Fibroblast of villous mesenchyme (primary cell): ENCODE results near the gene TMTC1. TPM values are rescaled to one million over a fixed set of nuclear protein-coding genes. Genes with fewer than 3 reads are reported as not detected.

Experiments used
- DNase-seq: peaks from one replicate; pipeline ENCODE4 v3.0.0-alpha.2; 2010; ENCODE audit warnings: low read depth
- H3K4me3 ChIP-seq: 2 replicates; pipeline ENCODE4 v1.5.1; 2011; ENCODE audit warnings: low read depth, mild to moderate bottlenecking, low read length
- total RNA-seq: library from RNA; depleted of rRNA; stranded (reverse); fragments of >200 nt; gene quantifications from 2 replicates; pipeline ENCODE4 v1.2.3, GENCODE V29; 2012
- TF ChIP-seq, protein P1 (sequence below): IDR thresholded peaks from 2 replicates; pipeline ENCODE4 v1.5.1; 2012; ENCODE audit warnings: low read depth, mild to moderate bottlenecking, low read length; ENCODE audit not compliant: insufficient read depth

The TMTC1 gene
- total RNA-seq, 1 donor: 33.2 TPM

DNA sequence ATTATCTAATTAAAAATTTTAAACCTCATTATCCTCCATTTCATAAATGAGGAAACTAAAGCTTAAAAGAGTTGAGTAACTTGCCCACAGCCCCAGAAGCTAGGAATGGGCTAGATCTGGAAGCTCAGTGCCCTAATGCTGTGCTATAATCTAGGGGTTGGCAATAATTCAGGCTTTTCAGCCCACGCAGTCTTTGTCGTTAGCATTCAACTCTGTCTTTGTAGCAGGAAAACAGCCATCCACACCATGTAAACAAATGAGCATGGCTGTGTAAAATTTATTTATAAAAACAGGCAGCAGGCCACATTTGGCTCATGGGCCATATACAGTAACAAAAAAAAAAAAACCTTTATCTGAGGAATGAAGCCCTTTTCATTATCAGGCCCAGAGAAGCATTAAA is 193.9 kb downstream of the TMTC1 start:
- TF ChIP-seq, protein P1, sequence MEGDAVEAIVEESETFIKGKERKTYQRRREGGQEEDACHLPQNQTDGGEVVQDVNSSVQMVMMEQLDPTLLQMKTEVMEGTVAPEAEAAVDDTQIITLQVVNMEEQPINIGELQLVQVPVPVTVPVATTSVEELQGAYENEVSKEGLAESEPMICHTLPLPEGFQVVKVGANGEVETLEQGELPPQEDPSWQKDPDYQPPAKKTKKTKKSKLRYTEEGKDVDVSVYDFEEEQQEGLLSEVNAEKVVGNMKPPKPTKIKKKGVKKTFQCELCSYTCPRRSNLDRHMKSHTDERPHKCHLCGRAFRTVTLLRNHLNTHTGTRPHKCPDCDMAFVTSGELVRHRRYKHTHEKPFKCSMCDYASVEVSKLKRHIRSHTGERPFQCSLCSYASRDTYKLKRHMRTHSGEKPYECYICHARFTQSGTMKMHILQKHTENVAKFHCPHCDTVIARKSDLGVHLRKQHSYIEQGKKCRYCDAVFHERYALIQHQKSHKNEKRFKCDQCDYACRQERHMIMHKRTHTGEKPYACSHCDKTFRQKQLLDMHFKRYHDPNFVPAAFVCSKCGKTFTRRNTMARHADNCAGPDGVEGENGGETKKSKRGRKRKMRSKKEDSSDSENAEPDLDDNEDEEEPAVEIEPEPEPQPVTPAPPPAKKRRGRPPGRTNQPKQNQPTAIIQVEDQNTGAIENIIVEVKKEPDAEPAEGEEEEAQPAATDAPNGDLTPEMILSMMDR: no peak
- DNase-seq: peak; percentile 55
- H3K4me3 ChIP-seq: no peak overlapping the region

DNA sequence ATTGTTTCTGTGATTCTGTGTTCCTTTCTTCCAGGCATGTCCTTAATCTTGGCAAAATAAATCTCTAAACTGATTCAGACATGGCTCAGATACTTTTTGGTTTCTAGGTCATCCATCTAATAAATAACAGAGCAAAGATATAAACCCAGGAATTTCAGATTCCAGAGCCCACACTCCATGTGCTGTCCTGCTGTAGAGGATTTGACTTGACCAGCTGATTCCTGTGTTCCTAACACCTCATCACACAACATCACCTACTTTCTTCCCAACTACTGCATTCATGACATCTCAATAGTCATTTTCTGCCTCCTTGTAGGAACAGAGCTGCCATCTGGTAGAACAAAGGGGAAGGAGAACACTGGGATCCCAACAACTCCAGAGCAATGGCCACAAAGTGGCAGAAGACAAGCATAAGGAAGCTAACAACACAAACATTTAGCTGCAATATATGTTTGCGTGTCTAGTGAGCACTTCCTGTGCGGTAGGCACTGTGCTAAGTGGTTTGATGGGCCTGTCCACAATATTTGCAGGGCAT is 194.4 kb downstream of the TMTC1 start:
- H3K4me3 ChIP-seq: no peak overlapping the region
- DNase-seq: peak; percentile 71
- TF ChIP-seq, protein P1: no peak

DNA sequence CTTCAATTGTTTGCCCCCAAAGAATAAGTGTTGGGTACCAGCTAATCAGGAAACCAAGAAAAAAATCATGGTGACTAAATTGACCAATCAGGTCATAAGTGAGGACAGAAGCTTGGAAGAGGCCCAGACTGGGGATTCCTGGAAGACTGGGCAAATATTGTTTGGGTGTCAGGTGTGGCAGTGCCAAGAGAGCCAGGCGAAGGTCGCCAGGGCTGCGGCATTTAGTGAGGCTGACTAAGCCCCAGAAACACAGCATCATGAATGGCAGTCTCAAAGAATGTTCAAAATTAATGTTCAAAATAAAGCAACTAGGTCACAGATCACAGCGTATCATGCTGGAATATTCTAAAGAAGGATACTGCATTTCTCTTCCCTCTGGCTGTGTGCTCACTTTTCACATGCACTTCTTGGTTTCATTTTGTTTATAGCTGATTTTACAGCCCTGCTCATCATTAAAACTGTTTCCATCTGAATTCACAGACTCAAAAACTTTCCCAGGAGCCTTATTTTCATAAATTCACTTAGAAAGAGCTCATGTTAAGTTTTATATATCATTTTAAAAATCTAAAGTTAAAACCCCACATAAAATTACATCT is 201.0 kb downstream of the TMTC1 start:
- no peak overlapping the region for H3K4me3 ChIP-seq
- TF ChIP-seq, protein P1: no peak
- DNase-seq: peak; percentile 72

- no peak for DNase-seq
- H3K4me3 ChIP-seq: no peak overlapping the region
- TF ChIP-seq, protein P1: no peak
Measured at GRCh38 chr12:29582146-29582545, 201.6 kb downstream of the TMTC1 start.

GRCh38 chr12:29581631-29582030 is 202.1 kb downstream of the TMTC1 start:
- peak; percentile 90 for DNase-seq
- TF ChIP-seq, protein P1: no peak
- no peak overlapping the region for H3K4me3 ChIP-seq

DNA sequence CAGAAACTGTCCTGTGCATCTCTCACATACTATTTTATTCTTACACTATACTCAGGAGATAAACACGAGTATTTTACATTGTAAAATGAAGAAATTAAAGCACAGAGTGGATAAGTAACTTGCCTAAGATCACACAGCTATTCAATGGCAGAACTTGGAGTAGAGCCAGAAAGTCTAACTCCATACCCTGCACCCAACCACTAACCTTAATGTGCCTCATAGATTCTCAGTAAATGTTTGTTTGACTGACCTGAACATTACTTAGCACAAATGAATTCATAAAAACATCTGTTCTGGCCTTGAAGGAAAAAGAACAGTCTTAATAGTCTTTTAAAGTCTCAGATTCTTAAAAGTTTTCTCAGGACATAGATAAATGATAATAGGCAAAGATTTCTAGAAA is 202.8 kb downstream of the TMTC1 start:
- no peak for DNase-seq
- TF ChIP-seq, protein P1: no peak
- H3K4me3 ChIP-seq: no peak overlapping the region

DNA sequence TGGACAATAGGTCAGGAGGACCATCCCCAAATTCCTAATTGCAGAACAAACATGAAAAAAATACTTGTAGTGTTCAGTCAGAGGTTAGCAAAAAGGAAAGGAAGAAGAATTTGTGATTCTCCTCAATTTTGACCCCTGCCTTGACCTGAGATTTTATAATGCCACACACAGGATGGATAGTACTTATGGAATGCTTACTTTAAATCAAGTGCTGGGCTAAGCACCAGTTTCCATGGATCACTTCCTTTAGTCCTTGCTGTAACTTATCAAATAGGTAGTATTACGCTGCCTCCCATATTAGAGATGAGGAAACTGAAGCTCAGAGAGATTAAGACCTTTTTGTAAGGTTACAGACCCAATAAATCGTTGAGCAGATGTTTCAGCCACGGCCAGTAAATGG is 205.0 kb downstream of the TMTC1 start:
- no peak for DNase-seq
- no peak overlapping the region for H3K4me3 ChIP-seq
- TF ChIP-seq, protein P1: no peak
